ENCODE data around the gene EML5. TPM values are rescaled to one million over a fixed set of nuclear protein-coding genes. Genes with fewer than 3 reads are reported as not detected.
A peak's percentile ranks its signal among the peaks of the same experiment; 100 is the strongest.

Gene EML5
- total and polyA plus RNA-seq, 2 donors (not counting 1 experiment from before 2014, with no cell fraction given): 0.10 to 0.66 TPM

GRCh38 chr14:88840926-88841325, 48.2 kb upstream of the EML5 start:
- no peaks in the 10 kb centered on the region for H4K20me1 ChIP-seq (ENCODE audit: control insufficient read depth, extremely low read depth, insufficient read depth, low read length)
- no peak overlapping the region for H3K9ac ChIP-seq (ENCODE audit: insufficient read depth, low read length)
- H3K9me3 ChIP-seq (ENCODE audit: control insufficient read depth, insufficient read depth, low read depth, low read length): no peaks in the 10 kb centered on the region
- H2AFZ ChIP-seq (ENCODE audit: low read length): no peak overlapping the region
- DNase-seq (ENCODE audit: low read depth in 2 of 2): no peak
- no peaks in the 10 kb centered on the region for H3K36me3 ChIP-seq (ENCODE audit: control insufficient read depth, insufficient read depth, low read length)
- no peaks in the 10 kb centered on the region for H3K27me3 ChIP-seq (ENCODE audit: control insufficient read depth, insufficient read depth, low read length)
- no peak overlapping the region for H3K4me3 ChIP-seq (replicated peaks in 1 of 4; ENCODE audit: control extremely low read depth in 1 of 4, insufficient read depth in 1 of 4, low read depth in 3 of 4, low read length in 4 of 4)
- peaks cover 4% of the 10 kb centered on the region for H3K79me2 ChIP-seq (ENCODE audit: control insufficient read depth, insufficient read depth, low read length)
- no peak overlapping the region for H3K4me2 ChIP-seq (ENCODE audit: extremely low read depth, insufficient read depth, low read length)
- no peak overlapping the region for H3K27ac ChIP-seq (ENCODE audit: insufficient read depth, low read length)
- no peak for TF ChIP-seq CTCF (conservative IDR thresholded peaks at IDR 0.05 in 1 of 2, IDR thresholded peaks at IDR 0.05 in 1 of 2; ENCODE audit: low read depth in 1 of 2, low read length in 2 of 2)
- no peak for TF ChIP-seq EZH2 (IDR thresholded peaks at IDR 0.05; ENCODE audit: low read length, missing control alignments)
- peaks cover 5% of the 10 kb centered on the region for H3K4me1 ChIP-seq (ENCODE audit: control insufficient read depth, extremely low read depth, insufficient read depth, low read length)

GRCh38 chr14:88838015-88838414, 45.3 kb upstream of the EML5 start:
- Histone ChIP-seq H3K79me2 (ENCODE audit: control insufficient read depth, insufficient read depth, low read length) (peaks cover 10% of the 10 kb centered on the region), H4K20me1 (ENCODE audit: control insufficient read depth, extremely low read depth, insufficient read depth, low read length) (no peaks in the 10 kb centered on the region), H3K4me1 (ENCODE audit: control insufficient read depth, extremely low read depth, insufficient read depth, low read length) (peaks cover 12% of the 10 kb centered on the region), H3K4me2 (ENCODE audit: extremely low read depth, insufficient read depth, low read length) (no peak overlapping the region), H3K36me3 (ENCODE audit: control insufficient read depth, insufficient read depth, low read length) (no peaks in the 10 kb centered on the region), H3K4me3 (replicated peaks in 1 of 4; ENCODE audit: control extremely low read depth in 1 of 4, insufficient read depth in 1 of 4, low read depth in 3 of 4, low read length in 4 of 4) (no peak overlapping the region), H3K27me3 (ENCODE audit: control insufficient read depth, insufficient read depth, low read length) (no peaks in the 10 kb centered on the region), H3K9ac (ENCODE audit: insufficient read depth, low read length) (no peak overlapping the region), H3K9me3 (ENCODE audit: control insufficient read depth, insufficient read depth, low read depth, low read length) (no peaks in the 10 kb centered on the region), H3K27ac (ENCODE audit: insufficient read depth, low read length) (no peak overlapping the region), H2AFZ (ENCODE audit: low read length) (no peak overlapping the region)
- TF ChIP-seq CTCF (conservative IDR thresholded peaks at IDR 0.05 in 1 of 2, IDR thresholded peaks at IDR 0.05 in 1 of 2; ENCODE audit: low read depth in 1 of 2, low read length in 2 of 2) (no peak), EZH2 (IDR thresholded peaks at IDR 0.05; ENCODE audit: low read length, missing control alignments) (no peak)
- DNase-seq (ENCODE audit: low read depth in 2 of 2): peak in 1 of 2 donors; percentile 68

GRCh38 chr14:88837495-88837894, 44.7 kb upstream of the EML5 start:
- no peak overlapping the region for H3K4me2 ChIP-seq (ENCODE audit: extremely low read depth, insufficient read depth, low read length)
- peaks cover 13% of the 10 kb centered on the region for H3K79me2 ChIP-seq (ENCODE audit: control insufficient read depth, insufficient read depth, low read length)
- H3K9me3 ChIP-seq (ENCODE audit: control insufficient read depth, insufficient read depth, low read depth, low read length): no peaks in the 10 kb centered on the region
- H3K36me3 ChIP-seq (ENCODE audit: control insufficient read depth, insufficient read depth, low read length): no peaks in the 10 kb centered on the region
- no peak overlapping the region for H3K9ac ChIP-seq (ENCODE audit: insufficient read depth, low read length)
- no peak overlapping the region for H2AFZ ChIP-seq (ENCODE audit: low read length)
- DNase-seq (ENCODE audit: low read depth in 2 of 2): no peak
- H3K4me1 ChIP-seq (ENCODE audit: control insufficient read depth, extremely low read depth, insufficient read depth, low read length): peaks cover 12% of the 10 kb centered on the region
- H3K27me3 ChIP-seq (ENCODE audit: control insufficient read depth, insufficient read depth, low read length): no peaks in the 10 kb centered on the region
- H3K4me3 ChIP-seq (replicated peaks in 1 of 4; ENCODE audit: control extremely low read depth in 1 of 4, insufficient read depth in 1 of 4, low read depth in 3 of 4, low read length in 4 of 4): no peak overlapping the region
- H3K27ac ChIP-seq (ENCODE audit: insufficient read depth, low read length): no peak overlapping the region
- no peaks in the 10 kb centered on the region for H4K20me1 ChIP-seq (ENCODE audit: control insufficient read depth, extremely low read depth, insufficient read depth, low read length)
- TF ChIP-seq CTCF (conservative IDR thresholded peaks at IDR 0.05 in 1 of 2, IDR thresholded peaks at IDR 0.05 in 1 of 2; ENCODE audit: low read depth in 1 of 2, low read length in 2 of 2): no peak
- no peak for TF ChIP-seq EZH2 (IDR thresholded peaks at IDR 0.05; ENCODE audit: low read length, missing control alignments)
